GM12872 (cell line): ENCODE results near the gene TMEM221.

Experiments
- TF ChIP-seq, protein P1 (sequence below): IDR thresholded peaks from 3 replicates; pipeline ENCODE4 v1.5.1; 2011; ENCODE audit warnings: low read depth, mild to moderate bottlenecking, low read length, moderate library complexity; ENCODE audit not compliant: insufficient read depth

The TMEM221 gene

DNA sequence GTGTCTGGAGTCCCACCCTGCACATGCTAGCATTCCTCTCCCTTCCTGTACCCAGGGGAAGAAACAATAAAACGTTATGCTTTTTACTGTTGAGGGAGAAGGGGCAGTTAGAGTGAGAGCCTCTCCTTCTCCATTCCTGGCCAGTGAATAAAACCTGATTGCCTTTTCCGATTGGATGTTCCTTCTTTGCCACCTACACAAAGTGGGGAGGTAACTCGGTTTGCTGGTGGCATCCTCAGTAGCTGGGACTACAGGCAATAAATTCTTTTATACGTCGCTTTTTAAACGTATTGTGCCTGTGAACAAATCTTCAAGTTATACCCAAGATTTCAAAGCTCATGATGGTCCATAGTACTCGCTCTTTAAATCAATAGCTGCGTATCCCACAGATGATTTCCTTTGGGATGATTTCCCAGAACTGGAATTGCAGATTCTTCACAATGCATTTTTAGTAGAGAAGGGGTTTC lies 29.3 kb downstream of the TMEM221 start:
- TF ChIP-seq, protein P1, sequence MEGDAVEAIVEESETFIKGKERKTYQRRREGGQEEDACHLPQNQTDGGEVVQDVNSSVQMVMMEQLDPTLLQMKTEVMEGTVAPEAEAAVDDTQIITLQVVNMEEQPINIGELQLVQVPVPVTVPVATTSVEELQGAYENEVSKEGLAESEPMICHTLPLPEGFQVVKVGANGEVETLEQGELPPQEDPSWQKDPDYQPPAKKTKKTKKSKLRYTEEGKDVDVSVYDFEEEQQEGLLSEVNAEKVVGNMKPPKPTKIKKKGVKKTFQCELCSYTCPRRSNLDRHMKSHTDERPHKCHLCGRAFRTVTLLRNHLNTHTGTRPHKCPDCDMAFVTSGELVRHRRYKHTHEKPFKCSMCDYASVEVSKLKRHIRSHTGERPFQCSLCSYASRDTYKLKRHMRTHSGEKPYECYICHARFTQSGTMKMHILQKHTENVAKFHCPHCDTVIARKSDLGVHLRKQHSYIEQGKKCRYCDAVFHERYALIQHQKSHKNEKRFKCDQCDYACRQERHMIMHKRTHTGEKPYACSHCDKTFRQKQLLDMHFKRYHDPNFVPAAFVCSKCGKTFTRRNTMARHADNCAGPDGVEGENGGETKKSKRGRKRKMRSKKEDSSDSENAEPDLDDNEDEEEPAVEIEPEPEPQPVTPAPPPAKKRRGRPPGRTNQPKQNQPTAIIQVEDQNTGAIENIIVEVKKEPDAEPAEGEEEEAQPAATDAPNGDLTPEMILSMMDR, result no peak

DNA sequence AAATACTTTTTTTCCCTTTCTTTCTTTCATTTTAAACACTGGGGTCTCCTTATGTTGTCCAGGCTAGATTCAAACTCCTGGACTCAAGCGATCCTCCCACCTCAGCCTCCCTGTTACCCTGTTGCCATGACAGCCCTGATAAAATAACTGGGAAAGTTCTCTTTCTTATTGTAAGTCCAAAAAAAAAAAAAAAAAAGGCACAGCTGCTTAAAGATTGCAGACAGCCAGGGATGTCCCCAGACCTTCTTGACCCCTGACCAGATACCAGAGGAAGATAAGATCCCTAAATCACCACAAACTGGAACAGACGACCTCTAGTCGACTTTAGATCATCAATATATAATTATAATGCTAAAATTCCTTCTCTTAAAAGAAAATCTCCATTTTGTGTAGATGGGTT lies 29.8 kb downstream of the TMEM221 start:
- TF ChIP-seq, protein P1, result no peak

DNA sequence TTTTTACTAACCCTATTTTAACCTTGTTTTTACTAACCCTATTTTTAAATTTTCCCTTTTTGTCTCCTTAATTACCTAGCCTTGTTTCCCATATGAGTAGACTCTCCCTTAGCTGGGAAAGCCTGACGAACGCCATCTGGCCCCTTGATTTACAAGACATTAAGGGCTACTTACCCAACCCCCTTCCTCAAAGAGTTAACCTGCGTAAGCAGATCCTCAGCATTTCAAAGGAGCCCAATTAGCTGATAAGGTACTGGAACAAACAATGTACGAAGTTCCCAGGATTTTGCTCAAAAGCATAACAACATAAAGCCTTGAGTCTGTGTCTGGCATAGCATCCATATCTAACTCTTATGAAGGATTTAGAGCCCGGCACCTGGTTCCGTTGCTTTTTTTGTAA lies 33.3 kb downstream of the TMEM221 start:
- TF ChIP-seq, protein P1, result no peak

DNA sequence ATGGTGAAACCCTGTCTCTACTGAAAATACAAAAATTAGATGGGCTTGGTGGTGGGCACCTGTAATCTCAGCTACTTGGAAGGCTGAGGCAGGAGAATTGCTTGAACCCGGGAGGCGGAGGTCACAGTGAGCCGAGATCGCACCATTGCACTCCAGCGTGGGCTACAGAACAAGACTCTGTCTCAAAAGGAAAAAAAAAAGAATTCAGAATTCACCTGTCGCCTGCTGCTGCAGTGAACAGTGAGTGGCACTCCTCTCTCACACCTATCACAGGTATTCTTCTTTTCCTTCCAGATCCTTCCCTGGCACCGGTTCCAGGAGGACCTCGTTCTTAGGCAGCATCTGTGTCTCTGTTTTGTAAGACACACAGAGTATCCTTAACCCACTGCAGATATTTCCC lies 34.4 kb downstream of the TMEM221 start:
- TF ChIP-seq, protein P1, result no peak

DNA sequence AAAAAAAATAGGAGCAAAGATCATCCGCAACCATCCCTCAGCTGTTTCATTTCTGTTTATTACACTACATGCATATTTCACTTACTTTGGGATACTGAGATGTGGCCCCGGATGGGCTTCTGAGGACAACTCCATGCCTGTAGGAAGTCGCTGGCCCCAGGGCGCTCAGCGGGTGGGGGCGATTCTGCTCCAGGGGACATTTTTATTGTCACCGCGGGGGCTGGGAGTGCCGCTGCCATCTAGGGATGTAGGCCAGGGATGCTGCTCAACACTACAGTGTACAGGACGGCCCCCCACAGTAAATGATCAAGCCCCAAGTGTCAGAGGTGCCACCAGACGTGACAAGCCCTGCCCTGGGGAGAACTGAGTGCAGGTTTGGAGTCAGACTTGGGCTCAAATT lies 36.7 kb downstream of the TMEM221 start:
- TF ChIP-seq, protein P1, result no peak

DNA sequence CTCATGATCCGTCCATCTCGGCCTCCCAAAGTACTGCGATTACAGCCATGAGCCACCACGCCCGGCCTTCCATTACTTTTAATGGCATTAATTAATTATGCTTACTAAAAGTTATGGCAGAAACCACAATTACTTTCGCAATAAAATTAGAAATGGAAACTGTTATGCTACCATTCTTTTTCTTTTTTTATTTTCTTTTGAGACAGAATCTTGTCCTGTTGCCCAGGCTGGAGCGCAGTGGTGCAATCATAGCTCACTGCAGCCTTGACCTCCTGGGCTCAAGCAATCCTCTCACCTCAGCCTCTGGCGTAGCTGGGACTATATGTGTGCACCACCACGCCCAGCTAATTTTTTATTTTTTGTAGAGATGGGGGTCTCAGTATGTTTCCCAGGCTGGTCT lies 38.5 kb downstream of the TMEM221 start:
- TF ChIP-seq, protein P1, result no peak

DNA sequence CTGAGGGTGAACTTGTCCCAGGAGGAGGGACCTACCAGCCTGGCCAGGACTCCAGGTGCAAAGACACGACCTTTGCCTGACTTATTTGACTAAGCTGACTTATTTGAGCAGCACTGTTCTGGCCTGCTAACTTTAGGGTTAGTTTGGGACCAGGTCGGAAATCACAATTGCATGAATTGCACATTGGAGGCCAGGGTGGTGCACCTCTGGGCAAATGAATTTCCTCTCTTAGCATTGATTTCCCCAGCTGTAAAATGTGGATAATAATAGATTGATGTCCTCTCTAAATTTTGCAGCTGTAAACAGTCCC lies 41.6 kb downstream of the TMEM221 start:
- TF ChIP-seq, protein P1, result no peak
